H1 (cell line): Measurements from ENCODE around the gene LMTK2. TPM values are rescaled to one million over a fixed set of nuclear protein-coding genes. Genes with fewer than 3 reads are reported as not detected.

ENCODE experiments used
- CTCF ChIA-PET: fragments of 300-600 bp; sonication (Branson Sonifier 250); formaldehyde crosslinking; loops from one replicate; lab custom pipeline; 2021; ENCODE audit not compliant: partially characterized antibody; lab: Charles Lee
- POLR2A ChIA-PET: fragments of 300-600 bp; sonication (Branson Sonifier 250); formaldehyde crosslinking; loops from one replicate; lab custom pipeline; 2021; ENCODE audit warnings: inconsistent platforms; ENCODE audit not compliant: partially characterized antibody; lab: Charles Lee
- DNase-seq, 2 experiments: peaks; one replicate each; pipeline versions ENCODE4 v3.0.0 to v3.0.0-alpha.2; 2010 to 2022; ENCODE audit warnings: low spot score in 2 of 2, low read depth in 1 of 2, mixed read lengths in 1 of 2
- FAIRE-seq: peaks from 2 replicates; lab custom pipeline; 2011; peaks lifted over from hg19 to GRCh38; lab: Jason Lieb, UNC
- H2AFZ ChIP-seq: 2 replicates; pipeline ENCODE4 v1.8.1; 2012; ENCODE audit warnings: low read length, inconsistent platforms
- H2AK5ac ChIP-seq: 2 replicates; pipeline ENCODE4 v1.6.1; 2013; ENCODE audit warnings: low read depth, low read length
- H2BK120ac ChIP-seq: replicated peaks from 2 replicates; pipeline ENCODE3; 2013; ENCODE audit warnings: low read depth, low read length, inconsistent platforms
- H2BK12ac ChIP-seq: 2 replicates; pipeline ENCODE4 v1.6.1; 2013; ENCODE audit warnings: low read depth, low read length
- H2BK15ac ChIP-seq: 2 replicates; pipeline ENCODE4 v1.6.1; 2013; ENCODE audit warnings: low read length
- H2BK20ac ChIP-seq: 2 replicates; pipeline ENCODE4 v1.6.1; 2013; ENCODE audit warnings: low read length
- H2BK5ac ChIP-seq: 2 replicates; pipeline ENCODE4 v1.6.1; 2013; ENCODE audit warnings: low read depth, low read length
- H3K14ac ChIP-seq: 2 replicates; pipeline ENCODE4 v1.6.1; 2013; ENCODE audit warnings: inconsistent platforms; ENCODE audit not compliant: insufficient read length
- H3K18ac ChIP-seq: 2 replicates; pipeline ENCODE4 v1.6.1; 2013; ENCODE audit warnings: low read length; ENCODE audit errors: extremely low read depth
- H3K23ac ChIP-seq: 2 replicates; pipeline ENCODE4 v1.6.1; 2013; ENCODE audit warnings: inconsistent platforms; ENCODE audit not compliant: insufficient read length
- H3K23me2 ChIP-seq: 2 replicates; pipeline ENCODE4 v1.6.1; 2013; ENCODE audit warnings: low read depth, low read length
- H3K27ac ChIP-seq: 2 replicates; pipeline ENCODE4 v1.6.1; 2011; ENCODE audit warnings: low read depth, low read length, inconsistent platforms
- H3K27me3 ChIP-seq, 4 experiments: replicated peaks in 1 of 4; 1 replicate in 1 of 4; 2 replicates in 3 of 4; pipeline versions ENCODE4 v1.6.1 to v1.8.1; 2011 to 2013; ENCODE audit warnings: low read length in 3 of 4, mild to moderate bottlenecking in 3 of 4, inconsistent platforms in 2 of 4, mixed read lengths in 2 of 4, moderate library complexity in 1 of 4; ENCODE audit not compliant: control insufficient read depth in 3 of 4, insufficient read depth in 3 of 4; ENCODE audit errors: extremely low read depth in 1 of 4
- H3K36me3 ChIP-seq, 4 experiments: 2 replicates each; pipeline versions ENCODE4 v1.6.1 to v1.8.1; 2011 to 2013; ENCODE audit warnings: mild to moderate bottlenecking in 4 of 4, low read length in 3 of 4, moderate library complexity in 2 of 4, control low read depth in 1 of 4, inconsistent platforms in 1 of 4; ENCODE audit not compliant: insufficient read depth in 4 of 4, control insufficient read depth in 2 of 4
- H3K4ac ChIP-seq: replicated peaks from 2 replicates; pipeline ENCODE3; 2013; ENCODE audit warnings: low read length, low read depth, mixed read lengths, inconsistent platforms; ENCODE audit not compliant: insufficient read length
- H3K4me1 ChIP-seq, 4 experiments: replicated peaks in 1 of 4; 1 replicate in 1 of 4; 2 replicates in 3 of 4; pipeline versions ENCODE4 v1.6.1 to v1.8.1; 2011 to 2013; ENCODE audit warnings: low read length in 3 of 4, inconsistent platforms in 2 of 4, mixed read lengths in 1 of 4; ENCODE audit not compliant: insufficient read depth in 4 of 4, control insufficient read depth in 3 of 4
- H3K4me2 ChIP-seq, 2 experiments: 2 replicates each; pipeline versions ENCODE4 v1.6.1 to v1.8.1; 2011 to 2013; ENCODE audit warnings: low read depth in 2 of 2, low read length in 2 of 2, control low read depth in 1 of 2, inconsistent platforms in 1 of 2, mild to moderate bottlenecking in 1 of 2; ENCODE audit not compliant: insufficient read depth in 1 of 2
- H3K4me3 ChIP-seq, 4 experiments: fragments of 200-600, 300-600 bp in 1 of 4; sonication (generic), shearing (Covaris generic), sonication (Bioruptor Twin) in 1 of 4; 2 replicates each; pipeline versions ENCODE4 v1.5.1 to v1.8.1; 2011 to 2016; ENCODE audit warnings: low read length in 4 of 4, low read depth in 3 of 4, control low read depth in 2 of 4, inconsistent platforms in 2 of 4, mild to moderate bottlenecking in 2 of 4, mixed read lengths in 1 of 4, moderate library complexity in 1 of 4; ENCODE audit not compliant: insufficient read depth in 2 of 4; ENCODE audit errors: extremely low read depth in 1 of 4
- H3K56ac ChIP-seq: replicated peaks from 2 replicates; pipeline ENCODE3; 2013; ENCODE audit warnings: low read depth, mild to moderate bottlenecking, mixed read lengths, low read length, inconsistent platforms; ENCODE audit not compliant: insufficient read length
- H3K79me1 ChIP-seq: 2 replicates; pipeline ENCODE4 v1.6.1; 2013; ENCODE audit warnings: low read depth, low read length, control low read depth
- H3K79me2 ChIP-seq, 2 experiments: 2 replicates each; pipeline versions ENCODE4 v1.6.1 to v1.8.1; 2012 to 2013; ENCODE audit warnings: low read length in 2 of 2, mild to moderate bottlenecking in 2 of 2, inconsistent platforms in 1 of 2; ENCODE audit not compliant: insufficient read depth in 2 of 2, control insufficient read depth in 1 of 2
- H3K9ac ChIP-seq, 4 experiments: replicated peaks in 1 of 4; 1 replicate in 1 of 4; 2 replicates in 3 of 4; pipeline versions ENCODE4 v1.6.1 to v1.8.1; 2011 to 2013; ENCODE audit warnings: low read depth in 3 of 4, low read length in 3 of 4, control low read depth in 2 of 4, mild to moderate bottlenecking in 2 of 4, moderate library complexity in 2 of 4, inconsistent platforms in 1 of 4; ENCODE audit errors: extremely low read depth in 1 of 4
- H3K9me3 ChIP-seq, 2 experiments: 2 replicates each; pipeline versions ENCODE4 v1.6.1 to v1.8.1; 2012 to 2013; ENCODE audit warnings: mild to moderate bottlenecking in 2 of 2, moderate library complexity in 2 of 2, control low read depth in 1 of 2, inconsistent platforms in 1 of 2, low read depth in 1 of 2, low read length in 1 of 2, mixed read lengths in 1 of 2; ENCODE audit not compliant: insufficient read depth in 2 of 2
- H4K20me1 ChIP-seq, 2 experiments: replicated peaks in 1 of 2; 2 replicates each; pipeline versions ENCODE3 to v1.8.1; 2011 to 2013; ENCODE audit warnings: inconsistent platforms in 2 of 2, low read length in 2 of 2, mild to moderate bottlenecking in 1 of 2; ENCODE audit not compliant: insufficient read depth in 2 of 2, control insufficient read depth in 1 of 2
- H4K5ac ChIP-seq: 2 replicates; pipeline ENCODE4 v1.6.1; 2013; ENCODE audit warnings: low read length, low read depth, mixed read lengths, inconsistent platforms; ENCODE audit not compliant: insufficient read length
- H4K8ac ChIP-seq: 2 replicates; pipeline ENCODE4 v1.8.0; 2013; ENCODE audit warnings: mild to moderate bottlenecking, moderate library complexity, low read length, inconsistent platforms; ENCODE audit not compliant: insufficient read depth; ENCODE audit errors: extremely low read depth
- H4K91ac ChIP-seq: replicated peaks from 2 replicates; pipeline ENCODE3; 2013; ENCODE audit warnings: low read length, mixed read lengths, inconsistent platforms; ENCODE audit not compliant: insufficient read length
- ASH2L ChIP-seq: fragments of 200-600, 300-600 bp; sonication (generic); IDR thresholded peaks from one replicate; pipeline ENCODE4 v1.7.1; 2017; ENCODE audit warnings: low read length
- BCL11A ChIP-seq, 2 experiments: IDR thresholded peaks; one replicate each; pipeline ENCODE4 v1.6.1; 2011; ENCODE audit warnings: low read depth in 2 of 2, low read length in 2 of 2, mild to moderate bottlenecking in 2 of 2
- BRCA1 ChIP-seq: IDR thresholded peaks from 2 replicates; pipeline ENCODE4 v1.6.1; 2012; ENCODE audit warnings: low read depth, low read length, improper control_type of control experiment
- CTBP2 ChIP-seq: IDR thresholded peaks from 2 replicates; pipeline ENCODE4 v1.7.0; 2011; ENCODE audit warnings: borderline replicate concordance, mild to moderate bottlenecking, moderate library complexity, mixed read lengths, low read length; ENCODE audit not compliant: insufficient read depth, insufficient read length
- EP300 ChIP-seq, 2 experiments: IDR thresholded peaks; 1 replicate in 1 of 2; 2 replicates in 1 of 2; pipeline ENCODE4 v1.6.1; 2011 to 2012; ENCODE audit warnings: low read depth in 2 of 2, low read length in 2 of 2, mild to moderate bottlenecking in 2 of 2, borderline replicate concordance in 1 of 2, inconsistent platforms in 1 of 2, moderate library complexity in 1 of 2
- SP1 ChIP-seq: IDR thresholded peaks from 2 replicates; pipeline ENCODE4 v1.6.1; 2011; ENCODE audit warnings: low read depth, low read length
- WGBS, 2 experiments: shearing (Covaris generic) in 1 of 2; methylation state at CpG; one replicate each; pipeline versions ENCODE4 v1.1.6 to v1.1.7; 2013 to 2015; ENCODE audit warnings: low lambda C conversion rate in 2 of 2, mixed read lengths in 2 of 2, inconsistent platforms in 1 of 2, low coverage in 1 of 2, missing lambda C conversion rate in 1 of 2; ENCODE audit not compliant: insufficient replicate concordance in 2 of 2, insufficient coverage in 1 of 2, insufficient read length in 1 of 2; ENCODE audit errors: extremely low coverage in 1 of 2, missing lambda C conversion rate in 1 of 2; 5-methylcytosine and 5-hydroxymethylcytosine counted together
- polyA plus RNA-seq, 7 experiments: library from polyadenylated mRNA; depleted of rRNA in 3 of 7; stranded (reverse) in 5 of 7; unstranded in 2 of 7; fragments of >200 nt in 5 of 7; fragments of 200-250 nt in 2 of 7; gene quantifications; 1 replicate in 5 of 7; 2 replicates in 1 of 7; 4 replicates in 1 of 7; pipeline versions ENCODE4 v1.2.1 to v1.2.3, GENCODE V29; 2011 to 2013; ENCODE audit warnings: missing spikeins in 2 of 7, mixed read lengths in 2 of 7
- total RNA-seq: library from RNA; stranded (reverse); fragmentation: NEBNext Ultra II Directional; extraction: Animal tissue kit (Norgen Biotek cat#: 25700); gene quantifications from 2 replicates; pipeline ENCODE4 v1.2.1, GENCODE V29; 2021

Gene LMTK2
- total and polyA plus RNA-seq, 2 of the 8 experiments (the other 6 are each of a cell fraction or from before 2014, with no cell fraction given) = 9.7 to 30.7 TPM

DNA sequence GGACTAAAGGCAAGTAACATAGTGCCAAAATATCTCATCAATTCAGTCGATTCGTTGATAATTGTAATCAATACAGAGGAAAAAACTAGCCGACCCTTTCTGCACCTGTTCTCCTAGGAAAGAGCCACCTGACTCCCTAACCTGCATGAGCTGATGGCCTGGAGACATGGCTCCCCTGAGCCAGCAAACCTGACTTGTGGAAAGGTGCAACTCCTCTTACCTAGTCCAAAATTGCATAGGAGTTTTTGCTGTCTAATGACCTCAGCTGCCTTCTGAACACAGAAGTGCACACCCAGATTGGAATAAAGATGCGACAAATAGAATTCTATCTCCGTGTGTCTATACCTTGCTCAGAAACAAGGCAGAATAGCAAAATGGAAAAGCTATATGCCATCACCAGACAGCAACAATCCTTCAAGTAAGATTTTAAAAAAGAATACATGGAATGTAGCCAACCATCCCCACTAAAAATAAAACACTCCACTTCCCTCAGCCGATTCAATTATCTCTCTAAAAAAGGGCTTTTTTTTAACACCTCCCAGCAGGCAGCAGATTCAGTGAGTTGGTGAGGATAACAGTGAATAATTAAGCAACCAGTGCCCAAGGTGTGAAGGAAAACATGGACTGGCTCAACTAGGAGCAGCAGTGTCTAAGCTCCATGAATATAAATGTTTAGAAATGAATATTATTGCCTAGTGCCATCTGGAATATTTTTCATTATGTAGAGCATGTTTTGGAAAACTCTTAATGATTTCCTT lies 26.6 kb upstream of the LMTK2 start:
- Histone ChIP-seq H2BK12ac (no peak overlapping the region), H2BK20ac (no peak overlapping the region), H3K36me3 (no peaks in the 10 kb centered on the region), H4K20me1 (no peaks in the 10 kb centered on the region), H3K23me2 (no peaks in the 10 kb centered on the region), H3K56ac (no peak overlapping the region), H3K27me3 (no peaks in the 10 kb centered on the region), H3K14ac (no peak overlapping the region), H4K91ac (no peak overlapping the region), H2BK5ac (no peak overlapping the region), H3K4me2 (0 out of 4 replicates have a peak overlapping the region, but pooled peaks of 1 of the 2 experiments have one; percentile 6), H3K4ac (no peak overlapping the region), H3K23ac (no peak overlapping the region), H3K4me3 (no peak overlapping the region), H2AFZ (peak overlapping the region; percentile 66), H4K5ac (no peak overlapping the region), H3K4me1 (peaks cover 0 to 5% (median 2%) of the 10 kb centered on the region in 4 experiments; a peak in 3 of 7 replicates), H3K27ac (no peak overlapping the region), H4K8ac (no peak overlapping the region), H3K79me2 (no peaks in the 10 kb centered on the region), H2BK120ac (no peak overlapping the region), H3K9me3 (no peaks in the 10 kb centered on the region), H2BK15ac (no peak overlapping the region), H2AK5ac (no peak overlapping the region), H3K18ac (no peak overlapping the region), H3K9ac (no peak overlapping the region), H3K79me1 (no peaks in the 10 kb centered on the region)
- no peak for TF ChIP-seq BCL11A (IDR thresholded peaks at IDR 0.05; ENCODE audit: low read depth in 2 of 2, low read length in 2 of 2)
- TF ChIP-seq BRCA1 = no peak
- TF ChIP-seq SP1 = peak; percentile 81
- TF ChIP-seq CTBP2 = no peak
- TF ChIP-seq EP300 (IDR thresholded peaks at IDR 0.05; ENCODE audit: borderline replicate concordance in 1 of 2, low read depth in 2 of 2, low read length in 2 of 2) = no peak
- TF ChIP-seq ASH2L = no peak
- 74% methylated on average over 6 of the region's 6 CpGs; no CpG with 5 or more reads in 1 of the 2 experiments for WGBS, 2 experiments
- POLR2A ChIA-PET = no interaction called here
- DNase-seq (no peak), FAIRE-seq (no peak)
- CTCF ChIA-PET = interaction anchor here (0.7 to 2.3 kb wide), 9 partner anchors 9 to 95 kb away, joined by 3 to 6 read pairs (median 3); no protein-coding TSS in a partner anchor
